ENCODE measurements around the gene DGCR8. TPM values are rescaled to one million over a fixed set of nuclear protein-coding genes. Genes with fewer than 3 reads are reported as not detected.

Gene DGCR8
- total and polyA plus RNA-seq, 2 donors = 20.3 to 22.5 TPM

- 1% methylated on average over 72 of the region's 72 CpGs for WGBS
- H3K9me3 ChIP-seq (ENCODE audit: control insufficient read depth in 2 of 2, insufficient read depth in 1 of 2, low read length in 1 of 2) = no peaks in the 10 kb centered on the region
- peak overlapping the region; percentile 54 to 75 for H3K4me3 ChIP-seq (ENCODE audit: low read length in 2 of 2)
- no peaks in the 10 kb centered on the region for H3K27me3 ChIP-seq (ENCODE audit: control insufficient read depth in 2 of 2, insufficient read depth in 1 of 2, low read length in 1 of 2)
- DNase-seq (ENCODE audit: low read depth in 6 of 9, low spot score in 9 of 9) = no peak
- peaks cover 5 to 18% of the 10 kb centered on the region in 2 donors for H3K36me3 ChIP-seq (ENCODE audit: control insufficient read depth in 2 of 2, insufficient read depth in 2 of 2, low read length in 1 of 2)
- H3K27ac ChIP-seq (ENCODE audit: low read depth in 1 of 2, low read length in 1 of 2) = no peak overlapping the region
- H3K4me1 ChIP-seq (ENCODE audit: control insufficient read depth in 2 of 2, insufficient read depth in 2 of 2, low read length in 2 of 2) = peaks cover 20 to 43% of the 10 kb centered on the region in 2 donors
Measured at GRCh38 chr22:20131859-20132685, 52.0 kb downstream of the DGCR8 start.

DNA sequence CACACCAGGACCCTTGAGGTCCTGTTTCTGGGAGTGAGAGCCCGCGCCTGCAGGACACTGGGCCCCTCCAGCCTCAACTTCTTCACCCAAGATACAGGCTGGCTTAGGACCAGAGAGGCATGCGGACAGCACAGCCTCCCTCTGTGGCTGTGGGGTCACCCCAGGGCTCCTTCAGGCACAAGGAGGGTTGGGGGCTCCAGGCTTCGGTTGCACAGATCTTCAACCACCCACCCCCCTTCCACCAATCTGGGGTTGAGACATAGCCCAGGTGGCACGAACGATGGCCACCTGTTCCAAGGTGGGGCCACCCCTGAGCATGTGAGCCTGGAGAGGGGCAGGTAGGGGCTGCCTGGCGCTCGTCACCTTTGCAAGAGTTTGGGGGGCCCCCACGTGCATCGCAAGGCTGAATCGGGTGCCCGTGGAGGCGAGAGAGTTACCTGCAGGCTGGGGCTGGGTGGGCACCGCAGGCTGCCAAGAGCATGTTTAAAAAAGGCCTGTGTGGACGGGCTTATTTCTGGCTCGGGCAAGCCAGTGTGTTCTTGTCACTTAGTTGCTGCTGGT, 52.7 kb downstream of the DGCR8 start:
- Histone ChIP-seq H3K27me3 (ENCODE audit: control insufficient read depth in 2 of 2, insufficient read depth in 1 of 2, low read length in 1 of 2) (no peaks in the 10 kb centered on the region), H3K27ac (ENCODE audit: low read depth in 1 of 2, low read length in 1 of 2) (no peak overlapping the region), H3K4me1 (ENCODE audit: control insufficient read depth in 2 of 2, insufficient read depth in 2 of 2, low read length in 2 of 2) (peaks cover 20 to 46% of the 10 kb centered on the region in 2 donors)

GRCh38 chr22:20133930-20134549, 54.0 kb downstream of the DGCR8 start:
- DNase-seq (ENCODE audit: low read depth in 6 of 9, low spot score in 9 of 9) = no peak
- H3K9me3 ChIP-seq (ENCODE audit: control insufficient read depth in 2 of 2, insufficient read depth in 1 of 2, low read length in 1 of 2) = no peaks in the 10 kb centered on the region
- WGBS = 96% methylated on average over 12 of the region's 12 CpGs
- peaks cover 1 to 2% of the 10 kb centered on the region in 2 donors for H3K36me3 ChIP-seq (ENCODE audit: control insufficient read depth in 2 of 2, insufficient read depth in 2 of 2, low read length in 1 of 2)
- H3K4me3 ChIP-seq (ENCODE audit: low read length in 2 of 2) = no peak overlapping the region
- peaks cover 15 to 36% of the 10 kb centered on the region in 2 donors for H3K4me1 ChIP-seq (ENCODE audit: control insufficient read depth in 2 of 2, insufficient read depth in 2 of 2, low read length in 2 of 2)
- H3K27ac ChIP-seq (ENCODE audit: low read depth in 1 of 2, low read length in 1 of 2) = no peak overlapping the region
- no peaks in the 10 kb centered on the region for H3K27me3 ChIP-seq (ENCODE audit: control insufficient read depth in 2 of 2, insufficient read depth in 1 of 2, low read length in 1 of 2)

More for the DNA sequence above, 52.7 kb downstream of the DGCR8 start:
- no peaks in the 10 kb centered on the region for H3K9me3 ChIP-seq (ENCODE audit: control insufficient read depth in 2 of 2, insufficient read depth in 1 of 2, low read length in 1 of 2)
- 86% methylated on average over 16 of the region's 16 CpGs for WGBS
- DNase-seq (ENCODE audit: low read depth in 6 of 9, low spot score in 9 of 9) = no peak
- H3K36me3 ChIP-seq (ENCODE audit: control insufficient read depth in 2 of 2, insufficient read depth in 2 of 2, low read length in 1 of 2) = peaks cover 0 to 11% of the 10 kb centered on the region in 2 donors
- peak overlapping the region; percentile 54 to 75 for H3K4me3 ChIP-seq (ENCODE audit: low read length in 2 of 2)

- no peak overlapping the region for H3K27ac ChIP-seq (ENCODE audit: low read depth in 1 of 2, low read length in 1 of 2)
Measured at GRCh38 chr22:20135265-20135664, 55.2 kb downstream of the DGCR8 start.

GRCh38 chr22:20135806-20136602, 56.0 kb downstream of the DGCR8 start:
- Histone ChIP-seq H3K4me3 (ENCODE audit: low read length in 2 of 2) (no peak overlapping the region), H3K27me3 (ENCODE audit: control insufficient read depth in 2 of 2, insufficient read depth in 1 of 2, low read length in 1 of 2) (no peaks in the 10 kb centered on the region), H3K4me1 (ENCODE audit: control insufficient read depth in 2 of 2, insufficient read depth in 2 of 2, low read length in 2 of 2) (peaks cover 10 to 17% of the 10 kb centered on the region in 2 donors), H3K9me3 (ENCODE audit: control insufficient read depth in 2 of 2, insufficient read depth in 1 of 2, low read length in 1 of 2) (no peaks in the 10 kb centered on the region), H3K36me3 (ENCODE audit: control insufficient read depth in 2 of 2, insufficient read depth in 2 of 2, low read length in 1 of 2) (peaks cover 4 to 12% of the 10 kb centered on the region in 2 donors), H3K27ac (ENCODE audit: low read depth in 1 of 2, low read length in 1 of 2) (no peak overlapping the region)
- no peak for DNase-seq (ENCODE audit: low read depth in 6 of 9, low spot score in 9 of 9)
- WGBS = 95% methylated on average over 25 of the region's 25 CpGs

More at GRCh38 chr22:20135265-20135664, 55.2 kb downstream of the DGCR8 start:
- no peak overlapping the region for H3K4me3 ChIP-seq (ENCODE audit: low read length in 2 of 2)
- H3K36me3 ChIP-seq (ENCODE audit: control insufficient read depth in 2 of 2, insufficient read depth in 2 of 2, low read length in 1 of 2) = peaks cover 4 to 12% of the 10 kb centered on the region in 2 donors
- DNase-seq (ENCODE audit: low read depth in 6 of 9, low spot score in 9 of 9) = no peak
- peaks cover 11 to 24% of the 10 kb centered on the region in 2 donors for H3K4me1 ChIP-seq (ENCODE audit: control insufficient read depth in 2 of 2, insufficient read depth in 2 of 2, low read length in 2 of 2)
- H3K27me3 ChIP-seq (ENCODE audit: control insufficient read depth in 2 of 2, insufficient read depth in 1 of 2, low read length in 1 of 2) = no peaks in the 10 kb centered on the region
- 96% methylated on average over 4 of the region's 4 CpGs for WGBS
- no peaks in the 10 kb centered on the region for H3K9me3 ChIP-seq (ENCODE audit: control insufficient read depth in 2 of 2, insufficient read depth in 1 of 2, low read length in 1 of 2)

GRCh38 chr22:20136603-20136873, 56.5 kb downstream of the DGCR8 start:
- 98% methylated on average over 5 of the region's 5 CpGs for WGBS
- H3K36me3 ChIP-seq (ENCODE audit: control insufficient read depth in 2 of 2, insufficient read depth in 2 of 2, low read length in 1 of 2) = peaks cover 4 to 16% of the 10 kb centered on the region in 2 donors
- H3K27ac ChIP-seq (ENCODE audit: low read depth in 1 of 2, low read length in 1 of 2) = no peak overlapping the region
- H3K27me3 ChIP-seq (ENCODE audit: control insufficient read depth in 2 of 2, insufficient read depth in 1 of 2, low read length in 1 of 2) = no peaks in the 10 kb centered on the region
- peaks cover 10 to 17% of the 10 kb centered on the region in 2 donors for H3K4me1 ChIP-seq (ENCODE audit: control insufficient read depth in 2 of 2, insufficient read depth in 2 of 2, low read length in 2 of 2)
- DNase-seq (ENCODE audit: low read depth in 6 of 9, low spot score in 9 of 9) = no peak
- H3K4me3 ChIP-seq (ENCODE audit: low read length in 2 of 2) = no peak overlapping the region
- no peaks in the 10 kb centered on the region for H3K9me3 ChIP-seq (ENCODE audit: control insufficient read depth in 2 of 2, insufficient read depth in 1 of 2, low read length in 1 of 2)

GRCh38 chr22:20137113-20137512, 57.1 kb downstream of the DGCR8 start:
- peaks cover 9 to 16% of the 10 kb centered on the region in 2 donors for H3K4me1 ChIP-seq (ENCODE audit: control insufficient read depth in 2 of 2, insufficient read depth in 2 of 2, low read length in 2 of 2)
- no peaks in the 10 kb centered on the region for H3K27me3 ChIP-seq (ENCODE audit: control insufficient read depth in 2 of 2, insufficient read depth in 1 of 2, low read length in 1 of 2)
- no peaks in the 10 kb centered on the region for H3K9me3 ChIP-seq (ENCODE audit: control insufficient read depth in 2 of 2, insufficient read depth in 1 of 2, low read length in 1 of 2)
- no peak overlapping the region for H3K4me3 ChIP-seq (ENCODE audit: low read length in 2 of 2)
- no peak for DNase-seq (ENCODE audit: low read depth in 6 of 9, low spot score in 9 of 9)
- no peak overlapping the region for H3K27ac ChIP-seq (ENCODE audit: low read depth in 1 of 2, low read length in 1 of 2)
- H3K36me3 ChIP-seq (ENCODE audit: control insufficient read depth in 2 of 2, insufficient read depth in 2 of 2, low read length in 1 of 2) = peaks cover 4 to 21% of the 10 kb centered on the region in 2 donors
- WGBS = 90% methylated on average over 13 of the region's 13 CpGs

DNA sequence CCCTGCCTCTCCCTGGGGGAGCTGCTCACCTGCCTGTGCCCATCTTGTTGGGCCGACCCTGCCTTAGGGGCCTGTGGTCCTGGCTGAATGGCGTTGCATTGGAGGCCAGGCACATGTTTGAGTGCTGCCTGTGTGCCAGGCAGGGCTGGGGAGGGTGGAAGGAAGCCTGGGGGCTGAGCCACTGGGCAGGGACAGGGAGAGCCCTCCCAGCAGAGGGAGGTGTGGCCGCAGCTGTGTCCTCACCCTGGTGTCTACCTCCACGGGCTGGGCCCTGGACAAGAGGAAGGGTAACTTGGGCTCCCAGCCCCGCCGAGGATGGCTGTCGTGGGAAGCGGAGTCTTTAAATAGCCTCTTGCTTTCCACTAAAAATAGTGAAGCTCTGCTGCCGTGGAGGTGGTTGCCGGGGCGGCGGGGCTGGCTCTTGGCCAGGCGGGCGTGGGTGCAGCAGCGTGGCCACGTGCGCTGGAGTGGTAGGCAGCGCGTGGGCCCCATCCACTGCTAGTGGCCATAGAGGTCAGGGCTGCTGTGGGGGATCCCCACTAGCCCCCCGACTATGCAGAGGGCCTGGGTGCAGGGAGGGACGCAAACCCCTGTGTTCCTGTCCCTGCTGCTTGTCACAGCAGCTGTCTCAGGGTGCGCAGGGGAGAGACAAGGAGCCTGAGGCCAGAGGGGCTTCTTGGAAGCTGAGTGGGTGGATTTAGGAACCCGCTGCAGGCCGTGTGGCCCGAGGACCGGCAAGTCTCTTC, 57.8 kb downstream of the DGCR8 start:
- Histone ChIP-seq H3K4me3 (ENCODE audit: low read length in 2 of 2) (no peak overlapping the region), H3K27me3 (ENCODE audit: control insufficient read depth in 2 of 2, insufficient read depth in 1 of 2, low read length in 1 of 2) (no peaks in the 10 kb centered on the region), H3K9me3 (ENCODE audit: control insufficient read depth in 2 of 2, insufficient read depth in 1 of 2, low read length in 1 of 2) (no peaks in the 10 kb centered on the region), H3K4me1 (ENCODE audit: control insufficient read depth in 2 of 2, insufficient read depth in 2 of 2, low read length in 2 of 2) (peaks cover 3 to 9% of the 10 kb centered on the region in 2 donors), H3K27ac (ENCODE audit: low read depth in 1 of 2, low read length in 1 of 2) (no peak overlapping the region), H3K36me3 (ENCODE audit: control insufficient read depth in 2 of 2, insufficient read depth in 2 of 2, low read length in 1 of 2) (peaks cover 4 to 22% of the 10 kb centered on the region in 2 donors)
- 53% methylated on average over 26 of the region's 26 CpGs for WGBS
- DNase-seq (ENCODE audit: low read depth in 6 of 9, low spot score in 9 of 9) = no peak
